ENCODE measurements around the gene DYNC1H1.

- TF ChIP-seq, protein P1, sequence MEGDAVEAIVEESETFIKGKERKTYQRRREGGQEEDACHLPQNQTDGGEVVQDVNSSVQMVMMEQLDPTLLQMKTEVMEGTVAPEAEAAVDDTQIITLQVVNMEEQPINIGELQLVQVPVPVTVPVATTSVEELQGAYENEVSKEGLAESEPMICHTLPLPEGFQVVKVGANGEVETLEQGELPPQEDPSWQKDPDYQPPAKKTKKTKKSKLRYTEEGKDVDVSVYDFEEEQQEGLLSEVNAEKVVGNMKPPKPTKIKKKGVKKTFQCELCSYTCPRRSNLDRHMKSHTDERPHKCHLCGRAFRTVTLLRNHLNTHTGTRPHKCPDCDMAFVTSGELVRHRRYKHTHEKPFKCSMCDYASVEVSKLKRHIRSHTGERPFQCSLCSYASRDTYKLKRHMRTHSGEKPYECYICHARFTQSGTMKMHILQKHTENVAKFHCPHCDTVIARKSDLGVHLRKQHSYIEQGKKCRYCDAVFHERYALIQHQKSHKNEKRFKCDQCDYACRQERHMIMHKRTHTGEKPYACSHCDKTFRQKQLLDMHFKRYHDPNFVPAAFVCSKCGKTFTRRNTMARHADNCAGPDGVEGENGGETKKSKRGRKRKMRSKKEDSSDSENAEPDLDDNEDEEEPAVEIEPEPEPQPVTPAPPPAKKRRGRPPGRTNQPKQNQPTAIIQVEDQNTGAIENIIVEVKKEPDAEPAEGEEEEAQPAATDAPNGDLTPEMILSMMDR (IDR thresholded peaks at IDR 0.05), result no peak
- TF ChIP-seq POLR2A (IDR thresholded peaks at IDR 0.05; ENCODE audit: low read depth), result no peak
- TF ChIP-seq EP300 (IDR thresholded peaks at IDR 0.05), result no peak
- TF ChIP-seq POLR2AphosphoS5 (IDR thresholded peaks at IDR 0.05), result no peak
Observed at GRCh38 chr14:101954501-101954900, 9.9 kb upstream of the DYNC1H1 start.

All from esophagus muscularis mucosa (tissue), 4 donors.